Measurements from ENCODE around the gene RPS19.
A peak's percentile ranks its signal among the peaks of the same experiment; 100 is the strongest.
"Not testable (repeated sequence)": the region's sequence is repeated elsewhere in the genome, so short reads cannot be mapped to it uniquely, and the experiment has no call there.

Gene RPS19

GRCh38 chr19:41859213-41859617 lies 840 bp upstream of the RPS19 start:
- no peak for DNase-seq (ENCODE audit: extremely low read depth in 1 of 2, low read depth in 1 of 2)

GRCh38 chr19:41860419-41861115 lies 512 bp downstream of the RPS19 start:
- DNase-seq (ENCODE audit: extremely low read depth in 1 of 2, low read depth in 1 of 2), result no peak

GRCh38 chr19:41861116-41861768 lies 1.2 kb downstream of the RPS19 start:
- no peak for DNase-seq (ENCODE audit: extremely low read depth in 1 of 2, low read depth in 1 of 2)

GRCh38 chr19:41861846-41862245 lies 1.8 kb downstream of the RPS19 start:
- DNase-seq (ENCODE audit: extremely low read depth in 1 of 2, low read depth in 1 of 2), result no peak

GRCh38 chr19:41862445-41862986 lies 2.5 kb downstream of the RPS19 start:
- no peak for DNase-seq (ENCODE audit: extremely low read depth in 1 of 2, low read depth in 1 of 2)

- no peak for DNase-seq (ENCODE audit: extremely low read depth in 1 of 2, low read depth in 1 of 2)
Measured at GRCh38 chr19:41863209-41863931, 3.3 kb downstream of the RPS19 start.

GRCh38 chr19:41864374-41864773 lies 4.3 kb downstream of the RPS19 start:
- no peak for DNase-seq (ENCODE audit: extremely low read depth in 1 of 2, low read depth in 1 of 2)

GRCh38 chr19:41866284-41866683 lies 6.2 kb downstream of the RPS19 start:
- no peak for DNase-seq (ENCODE audit: extremely low read depth in 1 of 2, low read depth in 1 of 2)

GRCh38 chr19:41868120-41868988 lies 8.3 kb downstream of the RPS19 start:
- no peak for DNase-seq (ENCODE audit: extremely low read depth in 1 of 2, low read depth in 1 of 2)

GRCh38 chr19:41868989-41869300 lies 8.9 kb downstream of the RPS19 start:
- no peak for DNase-seq (ENCODE audit: extremely low read depth in 1 of 2, low read depth in 1 of 2)

- no peak for DNase-seq (ENCODE audit: extremely low read depth in 1 of 2, low read depth in 1 of 2)
Measured at GRCh38 chr19:41869374-41869955, 9.4 kb downstream of the RPS19 start.

- DNase-seq (ENCODE audit: extremely low read depth in 1 of 2, low read depth in 1 of 2), result no peak
Measured at GRCh38 chr19:41870401-41870873, 10.4 kb downstream of the RPS19 start.

GRCh38 chr19:41871573-41872383 lies 11.7 kb downstream of the RPS19 start:
- DNase-seq (ENCODE audit: extremely low read depth in 1 of 2, low read depth in 1 of 2), result peak; percentile 61 to 77

GRCh38 chr19:41872384-41872774 lies 12.3 kb downstream of the RPS19 start:
- no peak for DNase-seq (ENCODE audit: extremely low read depth in 1 of 2, low read depth in 1 of 2)

GRCh38 chr19:41872775-41873647 lies 13.0 kb downstream of the RPS19 start:
- no peak for DNase-seq (ENCODE audit: extremely low read depth in 1 of 2, low read depth in 1 of 2)

- not testable (repeated sequence) for DNase-seq (ENCODE audit: extremely low read depth in 1 of 2, low read depth in 1 of 2)
Measured at GRCh38 chr19:41875973-41876372, 15.9 kb downstream of the RPS19 start.

- no peak for DNase-seq (ENCODE audit: extremely low read depth in 1 of 2, low read depth in 1 of 2)
Measured at GRCh38 chr19:41876847-41877832, 17.1 kb downstream of the RPS19 start, which contains the start of gene CD79A. Gene CD79A (plus strand): TSS chr19:41877279. CDS start chr19:41877305, 26 bp downstream.
